Brain microvascular endothelial cell (primary cell): ENCODE data around the gene TGFB1I1.

Experiments used
- DNase-seq: peaks from one replicate; pipeline ENCODE4 v3.0.0-alpha.2; 2020
- H3K27ac ChIP-seq: fragments of 250-450 bp; sonication (Bioruptor Pico); 2 replicates; pipeline ENCODE4 v1.5.1; 2020; ENCODE audit warnings: mild to moderate bottlenecking, moderate library complexity
- H3K27me3 ChIP-seq: fragments of 250-450 bp; sonication (Bioruptor Pico); replicated peaks from 2 replicates; pipeline ENCODE4 v1.5.1; 2020; ENCODE audit warnings: mild to moderate bottlenecking
- H3K36me3 ChIP-seq: fragments of 250-450 bp; sonication (Bioruptor Pico); replicated peaks from 2 replicates; pipeline ENCODE4 v1.5.1; 2020; ENCODE audit warnings: mild to moderate bottlenecking
- H3K4me3 ChIP-seq: 2 replicates; pipeline ENCODE4 v1.5.1; 2011; ENCODE audit warnings: low read depth, mild to moderate bottlenecking, control low read depth, low read length, moderate library complexity
- in situ Hi-C: cut with HindIII; loops from 2 replicates; pipeline ENCODE4 v1.10.0; 2017; ENCODE audit warnings: low sequenced_read_pairs, low pct_ligation_motif_present
- TF ChIP-seq, protein P1 (sequence below): IDR thresholded peaks from 2 replicates; pipeline ENCODE4 v1.5.1; 2011; ENCODE audit warnings: low read depth, mild to moderate bottlenecking, moderate library complexity, low read length, control low read depth, inconsistent platforms; ENCODE audit errors: missing control alignments

Gene TGFB1I1

DNA sequence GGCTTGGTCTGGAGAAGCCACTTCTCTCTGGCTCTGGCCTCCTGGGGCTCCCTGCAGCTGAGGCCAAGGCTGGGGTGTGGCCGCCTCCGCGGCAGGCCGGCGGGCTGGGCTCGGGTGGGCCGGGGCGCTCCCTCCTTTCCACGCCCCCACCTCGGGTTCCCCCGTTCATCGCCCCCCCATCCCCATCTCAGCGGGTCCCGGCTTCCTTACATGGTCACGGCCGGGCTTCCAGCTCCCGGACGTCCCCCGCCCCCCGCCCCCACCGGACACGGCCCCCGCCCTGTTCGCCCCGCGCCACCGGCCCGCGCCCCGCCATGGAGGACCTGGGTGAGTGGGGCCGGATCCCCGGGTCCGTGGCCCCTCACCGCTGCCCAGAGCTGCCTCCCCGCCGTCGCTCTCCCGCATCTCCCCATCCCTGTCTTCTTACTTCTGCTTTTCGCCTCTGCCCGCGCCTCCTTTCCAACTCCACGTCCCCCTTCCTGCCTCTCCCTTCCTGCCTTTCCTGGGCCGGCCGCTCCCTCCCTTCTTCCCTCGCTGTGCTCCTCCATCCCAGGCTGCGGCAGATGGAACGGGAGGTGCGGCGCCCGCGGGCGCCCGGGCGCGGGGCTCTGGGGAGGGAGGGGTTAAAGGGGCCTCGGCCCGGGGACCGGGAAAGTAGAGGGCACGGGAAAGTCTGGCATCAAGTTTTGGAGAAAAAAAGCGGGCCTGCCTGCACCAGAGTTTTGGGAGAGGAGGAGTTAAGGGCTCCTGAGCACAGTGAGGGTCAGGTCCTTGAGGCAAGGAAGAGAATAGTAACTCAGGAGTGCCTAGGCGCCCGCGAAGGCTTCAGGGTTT lies at the start of gene TGFB1I1:
TSS of gene TGFB1I1 (plus strand) at position 278 of the 834 bp plus-strand sequence. CDS start at position 315, 37 bp downstream.
- H3K27me3 ChIP-seq: no peaks in the 10 kb centered on the region
- H3K4me3 ChIP-seq: peak within 1 kb of the TSS; percentile 85
- peak within 1 kb of the TSS; percentile 90 for H3K27ac ChIP-seq
- DNase-seq: peak; percentile 71
- peaks cover 36% of the 10 kb centered on the region for H3K36me3 ChIP-seq
- in situ Hi-C loops: loop anchor here (25.0 kb wide), 2 partner anchors 285 to 535 kb away; partner anchors contain the start of genes FUS and ORAI3
- TF ChIP-seq, protein P1, sequence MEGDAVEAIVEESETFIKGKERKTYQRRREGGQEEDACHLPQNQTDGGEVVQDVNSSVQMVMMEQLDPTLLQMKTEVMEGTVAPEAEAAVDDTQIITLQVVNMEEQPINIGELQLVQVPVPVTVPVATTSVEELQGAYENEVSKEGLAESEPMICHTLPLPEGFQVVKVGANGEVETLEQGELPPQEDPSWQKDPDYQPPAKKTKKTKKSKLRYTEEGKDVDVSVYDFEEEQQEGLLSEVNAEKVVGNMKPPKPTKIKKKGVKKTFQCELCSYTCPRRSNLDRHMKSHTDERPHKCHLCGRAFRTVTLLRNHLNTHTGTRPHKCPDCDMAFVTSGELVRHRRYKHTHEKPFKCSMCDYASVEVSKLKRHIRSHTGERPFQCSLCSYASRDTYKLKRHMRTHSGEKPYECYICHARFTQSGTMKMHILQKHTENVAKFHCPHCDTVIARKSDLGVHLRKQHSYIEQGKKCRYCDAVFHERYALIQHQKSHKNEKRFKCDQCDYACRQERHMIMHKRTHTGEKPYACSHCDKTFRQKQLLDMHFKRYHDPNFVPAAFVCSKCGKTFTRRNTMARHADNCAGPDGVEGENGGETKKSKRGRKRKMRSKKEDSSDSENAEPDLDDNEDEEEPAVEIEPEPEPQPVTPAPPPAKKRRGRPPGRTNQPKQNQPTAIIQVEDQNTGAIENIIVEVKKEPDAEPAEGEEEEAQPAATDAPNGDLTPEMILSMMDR: no peak

DNA sequence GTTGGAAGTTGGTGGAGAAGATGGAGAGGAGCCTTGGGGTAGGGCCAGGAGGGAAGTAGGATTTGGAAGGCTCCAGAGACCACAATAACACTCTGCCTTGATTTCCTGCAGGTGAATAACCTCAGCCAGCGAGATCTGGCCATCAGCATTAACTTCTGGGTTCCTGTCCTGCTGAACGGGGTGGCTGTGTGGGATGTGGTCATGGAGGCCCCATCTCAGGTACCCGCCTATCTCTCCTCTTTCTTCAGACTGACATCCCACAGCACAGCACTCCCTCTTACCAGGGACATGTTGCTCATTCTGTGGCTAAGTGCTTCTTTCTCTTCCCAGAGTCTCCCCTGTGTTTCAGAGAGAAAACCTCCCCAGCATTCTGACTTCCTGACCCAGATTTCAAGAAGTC lies 48.7 kb upstream of the TGFB1I1 start:
- peaks cover 2% of the 10 kb centered on the region for H3K27me3 ChIP-seq
- no peak for DNase-seq
- TF ChIP-seq, protein P1: no peak
- in situ Hi-C loops: no loop called here
- H3K4me3 ChIP-seq: no peak overlapping the region
- no peak overlapping the region for H3K27ac ChIP-seq
- no peaks in the 10 kb centered on the region for H3K36me3 ChIP-seq

DNA sequence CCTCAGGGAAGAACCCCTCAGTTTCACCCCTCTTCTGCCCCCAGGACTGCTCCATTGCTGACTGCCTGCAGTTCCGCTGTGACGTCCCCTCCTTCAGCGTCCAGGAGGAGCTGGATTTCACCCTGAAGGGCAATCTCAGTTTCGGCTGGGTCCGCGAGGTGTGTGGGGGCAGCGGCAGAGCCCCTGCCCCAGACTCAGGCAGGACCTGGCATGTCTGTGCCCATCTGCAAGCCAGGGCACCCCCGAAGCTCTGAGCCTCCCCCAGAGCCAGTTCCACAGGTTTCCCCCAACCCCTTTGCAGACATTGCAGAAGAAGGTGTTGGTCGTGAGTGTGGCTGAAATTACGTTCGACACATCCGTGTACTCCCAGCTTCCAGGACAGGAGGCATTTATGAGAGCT lies 48.2 kb upstream of the TGFB1I1 start:
- no peaks in the 10 kb centered on the region for H3K36me3 ChIP-seq
- in situ Hi-C loops: no loop called here
- H3K27me3 ChIP-seq: peaks cover 2% of the 10 kb centered on the region
- H3K27ac ChIP-seq: no peak overlapping the region
- DNase-seq: no peak
- TF ChIP-seq, protein P1: no peak
- H3K4me3 ChIP-seq: no peak overlapping the region

DNA sequence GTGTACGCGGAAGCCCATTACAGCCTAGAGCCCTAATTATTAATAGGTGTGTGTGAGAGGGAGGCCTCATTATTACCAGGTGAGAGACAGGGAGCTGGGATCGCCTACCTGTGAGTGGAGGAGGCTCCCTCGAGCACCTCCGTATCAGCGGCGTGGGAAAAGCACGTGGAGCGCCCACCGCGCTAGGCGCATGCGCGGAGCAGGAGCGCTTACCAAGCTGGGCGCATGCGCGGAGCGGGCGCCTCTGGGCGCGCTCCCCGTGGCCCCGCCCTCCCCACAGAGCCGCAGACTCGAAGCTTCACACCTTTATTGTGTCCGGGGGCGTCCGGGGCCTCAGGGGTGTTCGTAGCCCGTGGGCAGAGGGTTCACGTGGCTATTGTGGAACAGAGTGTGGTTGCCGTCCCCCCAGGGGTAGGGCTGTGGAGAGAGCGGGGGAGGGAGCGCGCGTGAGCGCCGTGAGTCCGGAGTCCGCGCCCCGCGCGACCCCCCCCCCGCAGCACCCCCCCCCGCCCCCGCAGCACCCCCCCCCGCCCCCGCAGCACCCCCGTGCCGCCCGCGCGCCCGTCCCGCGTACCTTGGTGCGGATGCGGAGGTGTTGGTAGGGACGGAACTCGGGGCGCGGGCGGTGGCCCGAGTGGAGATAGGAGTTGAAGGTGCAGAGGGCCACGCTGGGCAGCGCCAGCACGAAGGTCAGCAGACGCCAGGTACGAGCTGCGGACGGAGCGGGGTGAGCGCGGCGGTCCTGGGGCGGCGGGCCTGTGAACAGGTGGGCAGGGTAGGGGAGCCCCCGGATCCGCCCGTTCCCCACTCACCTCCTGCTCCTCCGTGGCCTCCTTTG lies 44.3 kb upstream of the TGFB1I1 start:
- no peak overlapping the region for H3K4me3 ChIP-seq
- no peaks in the 10 kb centered on the region for H3K36me3 ChIP-seq
- in situ Hi-C loops: no loop called here
- H3K27me3 ChIP-seq: peaks cover 2% of the 10 kb centered on the region
- no peak for DNase-seq
- TF ChIP-seq, protein P1: no peak
- no peak overlapping the region for H3K27ac ChIP-seq

DNA sequence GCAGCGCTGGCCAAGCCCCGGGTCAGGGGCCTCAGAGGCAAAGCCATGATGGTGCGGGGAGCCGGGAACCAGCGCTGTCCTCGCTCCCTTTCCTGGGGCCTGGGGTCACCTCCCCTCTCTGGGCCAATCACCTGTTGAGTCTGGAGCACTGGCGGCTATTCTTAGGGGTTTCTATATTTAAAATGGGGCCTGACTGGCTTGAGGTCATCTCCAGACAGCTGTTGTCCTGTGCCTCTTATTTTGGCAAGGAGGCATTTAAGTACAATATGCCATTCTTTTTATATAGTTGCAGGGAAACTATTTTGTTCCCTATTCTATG lies 43.7 kb upstream of the TGFB1I1 start, which contains the start of gene COX6A2:
TSS of gene COX6A2 (minus strand) at position 82 of the 319 bp plus-strand sequence. CDS start at position 47, 35 bp downstream.
- in situ Hi-C loops: no loop called here
- no peak within 1 kb of the TSS for H3K4me3 ChIP-seq

More for the DNA sequence above, 43.7 kb upstream of the TGFB1I1 start, which contains the start of gene COX6A2:
- no peak for DNase-seq
- H3K27ac ChIP-seq: no peak within 1 kb of the TSS
- TF ChIP-seq, protein P1: no peak
- H3K36me3 ChIP-seq: no peaks in the 10 kb centered on the region
- peaks cover 2% of the 10 kb centered on the region for H3K27me3 ChIP-seq
